Stimulated activated CD4-positive, alpha-beta T cell treated with anti-CD3 and anti-CD28 coated beads, Interleukin-15, amount 100 ng/mL, for 48 hours (primary cell): ENCODE measurements around the gene CDKL5.

Experiments used
- DNase-seq, 2 donors: peaks; one replicate each; pipeline ENCODE4 v3.0.0-alpha.2; 2020; ENCODE audit warnings: low read depth in 2 of 2

Gene CDKL5

GRCh38 chrX:18647621-18648020 lies 222.2 kb downstream of the CDKL5 start:
- no peak for DNase-seq

- DNase-seq: no peak
These were observed 224.1 kb downstream of the CDKL5 start for GRCh38 chrX:18649498-18649951.

- DNase-seq: no peak
These were observed 225.3 kb downstream of the CDKL5 start for GRCh38 chrX:18650662-18651061.

- no peak for DNase-seq
These were observed 227.2 kb downstream of the CDKL5 start for GRCh38 chrX:18652636-18653035.

GRCh38 chrX:18654875-18655836 lies 229.7 kb downstream of the CDKL5 start:
- DNase-seq: no peak

- DNase-seq: no peak
These were observed 235.9 kb downstream of the CDKL5 start for GRCh38 chrX:18661273-18661672.

- DNase-seq: no peak
These were observed 239.5 kb downstream of the CDKL5 start for GRCh38 chrX:18664947-18665346.

- DNase-seq: no peak
These were observed 241.2 kb downstream of the CDKL5 start for GRCh38 chrX:18666614-18667013.

GRCh38 chrX:18668071-18668835 lies 242.8 kb downstream of the CDKL5 start:
- DNase-seq: no peak

GRCh38 chrX:18672008-18672407 lies 246.6 kb downstream of the CDKL5 start, which contains the start of gene RS1:
TSS of gene RS1 (minus strand) at chrX:18672108. CDS start at chrX:18672068, 40 bp downstream.
- no peak for DNase-seq

- peak in 1 of 2 donors; percentile 0 for DNase-seq
These were observed 249.0 kb downstream of the CDKL5 start for GRCh38 chrX:18674417-18674787.

- DNase-seq: peak; percentile 48 to 63
These were observed 249.7 kb downstream of the CDKL5 start for GRCh38 chrX:18674788-18675735.

GRCh38 chrX:18676050-18676449 lies 250.6 kb downstream of the CDKL5 start:
- no peak for DNase-seq

GRCh38 chrX:18676470-18676869 lies 251.1 kb downstream of the CDKL5 start:
- no peak for DNase-seq

- DNase-seq: no peak
These were observed 251.9 kb downstream of the CDKL5 start for GRCh38 chrX:18677161-18677869.

- no peak for DNase-seq
These were observed 256.6 kb downstream of the CDKL5 start for GRCh38 chrX:18681996-18682395.

GRCh38 chrX:18682979-18683387 lies 257.6 kb downstream of the CDKL5 start:
- DNase-seq: no peak

GRCh38 chrX:18687856-18688495 lies 262.6 kb downstream of the CDKL5 start:
- no peak for DNase-seq

- no peak for DNase-seq
These were observed 266.0 kb downstream of the CDKL5 start for GRCh38 chrX:18691431-18691830.

- DNase-seq: no peak
These were observed 267.1 kb downstream of the CDKL5 start for GRCh38 chrX:18692541-18692940.
